ENCODE measurements around the gene SCAI. TPM values are rescaled to one million over a fixed set of nuclear protein-coding genes. Genes with fewer than 3 reads are reported as not detected.

Gene SCAI
- total RNA-seq, 4 donors from 2014 or later: 5.6 to 10.4 (median 7.8) TPM

DNA sequence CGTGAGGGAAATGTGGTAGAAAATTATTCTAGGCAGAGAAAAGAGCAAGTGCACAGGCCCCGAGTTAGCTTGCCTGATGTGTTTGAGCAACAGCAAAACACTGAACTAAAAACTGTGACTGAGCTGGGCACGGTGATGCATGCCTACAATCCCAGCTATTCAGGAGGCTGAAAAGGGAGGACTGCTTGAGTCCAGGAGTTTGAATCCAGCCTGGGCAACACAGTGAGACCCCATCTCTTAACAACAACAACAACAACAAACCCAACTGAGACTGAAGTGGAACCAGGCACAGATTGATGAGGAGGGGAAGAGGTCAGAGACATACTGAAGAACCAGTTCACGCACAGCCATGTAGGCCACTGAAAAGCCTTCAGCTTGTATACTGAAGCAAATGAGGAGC is 42.5 kb downstream of the SCAI start:
- no peak overlapping the region for H3K4me3 ChIP-seq
- H3K4me1 ChIP-seq: peaks cover 10 to 50% (median 40%) of the 10 kb centered on the region in 4 donors
- no peak for DNase-seq (ENCODE audit: extremely low spot score)
- TF ChIP-seq POLR2AphosphoS5 (IDR thresholded peaks at IDR 0.05) (no peak), EP300 (IDR thresholded peaks at IDR 0.05) (no peak), POLR2A (IDR thresholded peaks at IDR 0.05; ENCODE audit: low read depth) (no peak)
- TF ChIP-seq, protein P1, sequence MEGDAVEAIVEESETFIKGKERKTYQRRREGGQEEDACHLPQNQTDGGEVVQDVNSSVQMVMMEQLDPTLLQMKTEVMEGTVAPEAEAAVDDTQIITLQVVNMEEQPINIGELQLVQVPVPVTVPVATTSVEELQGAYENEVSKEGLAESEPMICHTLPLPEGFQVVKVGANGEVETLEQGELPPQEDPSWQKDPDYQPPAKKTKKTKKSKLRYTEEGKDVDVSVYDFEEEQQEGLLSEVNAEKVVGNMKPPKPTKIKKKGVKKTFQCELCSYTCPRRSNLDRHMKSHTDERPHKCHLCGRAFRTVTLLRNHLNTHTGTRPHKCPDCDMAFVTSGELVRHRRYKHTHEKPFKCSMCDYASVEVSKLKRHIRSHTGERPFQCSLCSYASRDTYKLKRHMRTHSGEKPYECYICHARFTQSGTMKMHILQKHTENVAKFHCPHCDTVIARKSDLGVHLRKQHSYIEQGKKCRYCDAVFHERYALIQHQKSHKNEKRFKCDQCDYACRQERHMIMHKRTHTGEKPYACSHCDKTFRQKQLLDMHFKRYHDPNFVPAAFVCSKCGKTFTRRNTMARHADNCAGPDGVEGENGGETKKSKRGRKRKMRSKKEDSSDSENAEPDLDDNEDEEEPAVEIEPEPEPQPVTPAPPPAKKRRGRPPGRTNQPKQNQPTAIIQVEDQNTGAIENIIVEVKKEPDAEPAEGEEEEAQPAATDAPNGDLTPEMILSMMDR (IDR thresholded peaks at IDR 0.05): no peak
- no peaks in the 10 kb centered on the region for H3K36me3 ChIP-seq
- no peaks in the 10 kb centered on the region for H3K9me3 ChIP-seq
- WGBS: 77% methylated on average over 4 of the region's 4 CpGs
- H3K27me3 ChIP-seq: no peaks in the 10 kb centered on the region
- H3K27ac ChIP-seq (replicated peaks in 1 of 4): no peak overlapping the region
- intact Hi-C loops (cut with DNase I): no loop called here

DNA sequence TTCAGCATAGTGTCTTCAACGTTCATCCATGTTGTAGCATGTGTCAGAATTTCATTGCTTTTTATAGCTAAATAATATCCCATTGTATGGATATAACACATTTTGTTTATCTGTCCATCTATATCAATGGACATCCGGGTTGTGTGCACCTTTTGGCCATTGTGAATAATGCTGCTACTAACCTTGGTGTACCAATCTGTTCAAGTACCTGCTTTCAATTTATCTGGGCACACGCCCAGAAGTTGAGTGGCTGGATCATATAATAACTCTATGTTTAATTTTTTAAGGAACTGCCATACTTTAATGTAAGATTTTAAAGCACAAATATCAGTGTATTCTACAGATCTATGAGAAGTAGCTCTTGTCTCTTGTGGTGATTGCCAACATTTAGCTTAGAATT is 43.5 kb downstream of the SCAI start:
- DNase-seq (ENCODE audit: extremely low spot score): no peak
- Histone ChIP-seq H3K4me3 (no peak overlapping the region), H3K27ac (replicated peaks in 1 of 4) (no peak overlapping the region), H3K36me3 (no peaks in the 10 kb centered on the region), H3K9me3 (no peaks in the 10 kb centered on the region), H3K4me1 (peaks cover 10 to 54% (median 50%) of the 10 kb centered on the region in 4 donors), H3K27me3 (no peaks in the 10 kb centered on the region)
- TF ChIP-seq POLR2AphosphoS5 (IDR thresholded peaks at IDR 0.05): no peak
- intact Hi-C loops (cut with DNase I): no loop called here
- WGBS: 79% methylated on average over 3 of the region's 3 CpGs

DNA sequence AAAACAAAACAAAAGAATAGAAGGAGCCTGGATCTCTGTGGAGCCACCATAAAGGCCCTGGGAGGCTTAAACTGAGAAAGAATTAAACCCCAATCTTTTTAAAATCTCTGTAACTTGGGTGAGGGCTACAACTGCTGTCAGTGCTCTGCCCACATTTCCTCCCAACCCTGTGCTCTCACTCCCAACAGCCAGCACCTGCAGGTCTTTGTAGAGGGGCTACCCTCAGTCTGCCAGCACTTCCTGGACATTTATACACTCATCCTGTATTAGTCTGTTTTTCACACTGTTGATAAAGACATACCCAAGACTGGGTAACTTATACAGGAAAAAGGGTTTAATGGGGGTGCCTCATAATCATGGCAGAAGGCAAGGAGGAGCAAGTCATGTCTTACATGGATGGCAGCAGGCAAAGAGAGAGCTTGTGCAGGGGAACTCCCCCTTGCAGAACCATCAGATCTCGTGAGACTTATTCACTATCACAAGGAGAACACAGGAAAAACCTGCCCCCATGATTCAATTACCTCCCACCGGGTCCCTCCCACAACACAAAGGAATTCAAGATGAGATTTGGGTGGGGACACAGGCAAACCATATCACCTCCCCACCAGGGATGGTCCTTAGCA is 47.4 kb downstream of the SCAI start:
- Histone ChIP-seq H3K4me3 (no peak overlapping the region), H3K36me3 (no peaks in the 10 kb centered on the region), H3K27ac (replicated peaks in 1 of 4) (peak overlapping the region in 3 of 4 donors; percentile 5 to 68 (median 45)), H3K27me3 (no peaks in the 10 kb centered on the region), H3K9me3 (no peaks in the 10 kb centered on the region), H3K4me1 (peaks cover 7 to 46% (median 31%) of the 10 kb centered on the region in 4 donors)
- TF ChIP-seq, protein P1 (IDR thresholded peaks at IDR 0.05): no peak
- TF ChIP-seq POLR2A (IDR thresholded peaks at IDR 0.05; ENCODE audit: low read depth): no peak
- TF ChIP-seq EP300 (IDR thresholded peaks at IDR 0.05): no peak
- TF ChIP-seq POLR2AphosphoS5 (IDR thresholded peaks at IDR 0.05): no peak
- intact Hi-C loops (cut with DNase I): no loop called here
- WGBS: 100% methylated on average over 2 of the region's 2 CpGs
- no peak for DNase-seq (ENCODE audit: extremely low spot score)

DNA sequence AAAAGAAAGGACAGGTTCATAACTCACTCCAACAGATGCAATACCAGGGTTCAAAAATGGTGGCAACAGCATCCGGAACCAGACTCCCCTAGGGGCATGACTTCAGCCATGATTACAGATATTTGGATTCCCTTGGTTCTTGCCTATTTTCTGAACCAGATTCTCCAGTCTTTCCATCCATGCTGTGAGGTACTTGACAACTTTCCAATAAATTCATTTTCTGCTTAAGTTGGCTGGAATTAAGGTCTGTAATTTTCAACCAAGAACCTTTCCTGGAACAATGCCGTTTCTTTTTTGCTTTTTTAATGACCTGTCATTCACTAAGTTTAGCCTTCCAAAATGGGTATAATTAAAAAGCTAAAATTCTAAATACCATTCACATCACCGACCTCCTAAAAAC is 52.2 kb downstream of the SCAI start:
- no peak overlapping the region for H3K4me3 ChIP-seq
- H3K9me3 ChIP-seq: no peaks in the 10 kb centered on the region
- peaks cover 0 to 22% (median 15%) of the 10 kb centered on the region in 4 donors for H3K4me1 ChIP-seq
- no peak for DNase-seq (ENCODE audit: extremely low spot score)
- intact Hi-C loops (cut with DNase I): no loop called here
- 76% methylated on average over 3 of the region's 3 CpGs for WGBS
- H3K27me3 ChIP-seq: no peaks in the 10 kb centered on the region
- no peak overlapping the region for H3K27ac ChIP-seq (replicated peaks in 1 of 4)
- TF ChIP-seq, protein P1 (IDR thresholded peaks at IDR 0.05): no peak
- no peak for TF ChIP-seq POLR2AphosphoS5 (IDR thresholded peaks at IDR 0.05)
- TF ChIP-seq EP300 (IDR thresholded peaks at IDR 0.05): no peak
- TF ChIP-seq POLR2A (IDR thresholded peaks at IDR 0.05; ENCODE audit: low read depth): no peak
- no peaks in the 10 kb centered on the region for H3K36me3 ChIP-seq

DNA sequence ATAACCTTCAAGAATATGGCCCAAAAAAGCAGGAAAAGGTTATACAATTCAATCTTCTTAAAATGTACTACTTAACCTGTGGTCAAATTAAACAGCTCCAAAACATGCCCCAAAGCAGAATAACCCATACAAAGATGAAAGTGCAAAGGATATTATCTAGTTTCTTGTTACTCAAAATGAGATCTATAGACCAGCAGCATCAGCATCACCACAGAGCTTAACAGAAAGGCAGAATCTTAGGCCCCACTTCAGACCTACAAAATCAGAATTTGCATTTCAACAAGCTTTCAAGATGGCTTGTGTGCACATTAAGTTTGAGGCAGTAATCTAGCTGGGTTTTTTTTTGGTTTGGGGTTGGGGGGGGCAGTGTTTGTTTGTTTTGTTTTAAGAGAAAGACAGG is 54.0 kb downstream of the SCAI start:
- Histone ChIP-seq H3K27ac (replicated peaks in 1 of 4) (no peak overlapping the region), H3K4me3 (no peak overlapping the region), H3K4me1 (peaks cover 0 to 8% (median under 1%) of the 10 kb centered on the region in 4 donors), H3K36me3 (no peaks in the 10 kb centered on the region), H3K27me3 (no peaks in the 10 kb centered on the region), H3K9me3 (no peaks in the 10 kb centered on the region)
- TF ChIP-seq POLR2AphosphoS5 (IDR thresholded peaks at IDR 0.05) (no peak), EP300 (IDR thresholded peaks at IDR 0.05) (no peak), POLR2A (IDR thresholded peaks at IDR 0.05; ENCODE audit: low read depth) (no peak)
- TF ChIP-seq, protein P1 (IDR thresholded peaks at IDR 0.05): no peak
- DNase-seq (ENCODE audit: extremely low spot score): no peak
- intact Hi-C loops (cut with DNase I): no loop called here
